Chondrocyte (in vitro differentiated cells): ENCODE data around the gene P4HA1. TPM values are rescaled to one million over a fixed set of nuclear protein-coding genes. Genes with fewer than 3 reads are reported as not detected.
A peak's percentile ranks its signal among the peaks of the same experiment; 100 is the strongest.

Experiments used
- DNase-seq: peaks from one replicate; pipeline ENCODE4 v3.0.0; 2021; ENCODE audit warnings: mixed read lengths, low spot score
- H3K27ac Mint-ChIP-seq: one replicate; pipeline ENCODE4 v1.8.0; 2021; ENCODE audit warnings: mild to moderate bottlenecking, moderate library complexity, mixed read lengths; ENCODE audit not compliant: unreplicated experiment
- H3K27me3 Mint-ChIP-seq: 2 replicates; pipeline ENCODE4 v1.8.0; 2021; ENCODE audit warnings: low read depth, mixed read lengths
- H3K36me3 Mint-ChIP-seq: 2 replicates; pipeline ENCODE4 v1.8.0; 2021; ENCODE audit warnings: low read depth, mixed read lengths
- H3K4me1 Mint-ChIP-seq: 2 replicates; pipeline ENCODE4 v1.8.0; 2021; ENCODE audit warnings: low read depth, mild to moderate bottlenecking, mixed read lengths
- H3K4me3 Mint-ChIP-seq: one replicate; pipeline ENCODE4 v1.8.0; 2021; ENCODE audit warnings: mild to moderate bottlenecking, moderate library complexity, mixed read lengths; ENCODE audit not compliant: unreplicated experiment
- H3K9me3 Mint-ChIP-seq: 2 replicates; pipeline ENCODE4 v1.8.0; 2021; ENCODE audit warnings: low read depth, mixed read lengths
- CTCF ChIP-seq: fragments of 200-600 bp; sonication (generic); IDR thresholded peaks from 2 replicates; pipeline ENCODE4 v1.5.0; 2021; ENCODE audit warnings: antibody characterized with exemption, mild to moderate bottlenecking, moderate library complexity
- total RNA-seq: library from RNA; stranded (reverse); gene quantifications from 3 replicates; pipeline ENCODE4 v1.2.1, GENCODE V29; 2021

Gene P4HA1
- total RNA-seq, 1 donor from 2014 or later: 179 TPM

- no peak for TF ChIP-seq CTCF
- H3K9me3 Mint-ChIP-seq: peaks cover 3% of the 10 kb centered on the region
- H3K27ac Mint-ChIP-seq: peak overlapping the region; percentile 71
- H3K27me3 Mint-ChIP-seq: no peaks in the 10 kb centered on the region
- peaks cover 26% of the 10 kb centered on the region for H3K36me3 Mint-ChIP-seq
- peaks cover 38% of the 10 kb centered on the region for H3K4me1 Mint-ChIP-seq
- no peak for DNase-seq
- H3K4me3 Mint-ChIP-seq: no peak overlapping the region
These were observed 75.6 kb downstream of the P4HA1 start for GRCh38 chr10:73021050-73021449.

GRCh38 chr10:73019100-73019499, 77.6 kb downstream of the P4HA1 start:
- DNase-seq: no peak
- H3K4me1 Mint-ChIP-seq: peaks cover 48% of the 10 kb centered on the region
- no peak for TF ChIP-seq CTCF
- H3K9me3 Mint-ChIP-seq: peaks cover 3% of the 10 kb centered on the region
- peak overlapping the region; percentile 30 for H3K27ac Mint-ChIP-seq
- no peak overlapping the region for H3K4me3 Mint-ChIP-seq
- H3K36me3 Mint-ChIP-seq: peaks cover 25% of the 10 kb centered on the region
- H3K27me3 Mint-ChIP-seq: no peaks in the 10 kb centered on the region

- Mint-ChIP-seq H3K27me3 (no peaks in the 10 kb centered on the region), H3K4me1 (peaks cover 48% of the 10 kb centered on the region), H3K4me3 (no peak overlapping the region), H3K27ac (peak overlapping the region; percentile 30), H3K36me3 (peaks cover 26% of the 10 kb centered on the region), H3K9me3 (peaks cover 3% of the 10 kb centered on the region)
- DNase-seq: no peak
- no peak for TF ChIP-seq CTCF
These were observed 78.0 kb downstream of the P4HA1 start for GRCh38 chr10:73018632-73019031.

GRCh38 chr10:73017955-73018480, 78.6 kb downstream of the P4HA1 start:
- H3K9me3 Mint-ChIP-seq: no peaks in the 10 kb centered on the region
- DNase-seq: no peak
- H3K27me3 Mint-ChIP-seq: no peaks in the 10 kb centered on the region
- no peak overlapping the region for H3K4me3 Mint-ChIP-seq
- H3K36me3 Mint-ChIP-seq: peaks cover 22% of the 10 kb centered on the region
- no peak for TF ChIP-seq CTCF
- H3K4me1 Mint-ChIP-seq: peaks cover 48% of the 10 kb centered on the region
- peak overlapping the region; percentile 36 for H3K27ac Mint-ChIP-seq

- H3K4me1 Mint-ChIP-seq: peaks cover 42% of the 10 kb centered on the region
- TF ChIP-seq CTCF: no peak
- H3K4me3 Mint-ChIP-seq: no peak overlapping the region
- H3K27me3 Mint-ChIP-seq: no peaks in the 10 kb centered on the region
- H3K9me3 Mint-ChIP-seq: no peaks in the 10 kb centered on the region
- peak overlapping the region; percentile 0 for H3K27ac Mint-ChIP-seq
- H3K36me3 Mint-ChIP-seq: peaks cover 22% of the 10 kb centered on the region
- no peak for DNase-seq
These were observed 80.9 kb downstream of the P4HA1 start for GRCh38 chr10:73015779-73016178.
